ENCODE results near the gene WHRN. TPM values are rescaled to one million over a fixed set of nuclear protein-coding genes. Genes with fewer than 3 reads are reported as not detected.

WHRN gene
- total and polyA plus RNA-seq, 2 of the 8 experiments (the other 6 are each of a cell fraction or from before 2014, with no cell fraction given) = 4.4 to 7.7 TPM

DNA sequence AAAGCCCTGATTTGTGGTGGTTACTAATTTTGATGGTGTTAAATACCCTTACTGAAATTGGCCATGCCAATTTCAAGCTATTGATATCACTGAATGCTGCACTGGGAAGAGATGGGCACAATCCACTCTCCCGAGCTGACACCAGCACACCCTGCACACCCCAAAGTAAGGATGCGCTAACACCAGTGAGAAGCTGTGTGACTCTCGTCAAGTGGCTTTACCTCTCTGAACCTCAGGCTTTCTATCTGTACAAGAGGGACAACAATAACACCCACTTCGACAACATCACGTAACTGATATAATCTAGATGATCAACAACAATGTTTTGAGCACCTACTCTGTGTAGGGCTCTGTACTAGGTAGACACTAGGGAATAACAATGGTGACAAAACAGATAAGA, 109.5 kb downstream of the WHRN start:
- Histone ChIP-seq H2AK5ac (ENCODE audit: low read depth, low read length) (peak overlapping the region; percentile 20; the same call in 1 of the 2 replicates), H3K79me2 (ENCODE audit: control insufficient read depth in 1 of 2, insufficient read depth in 2 of 2, low read length in 2 of 2) (peaks cover 0 to 6% of the 10 kb centered on the region in 2 experiments; a peak in 1 of 4 replicates), H3K4me3 (ENCODE audit: extremely low read depth in 1 of 4, insufficient read depth in 2 of 4, low read depth in 3 of 4, low read length in 4 of 4) (no peak overlapping the region), H2AFZ (ENCODE audit: low read length) (no peak overlapping the region), H4K8ac (ENCODE audit: extremely low read depth, insufficient read depth, low read length) (no peak overlapping the region), H2BK20ac (ENCODE audit: low read length) (no peak overlapping the region), H3K9me3 (ENCODE audit: insufficient read depth in 2 of 2, low read depth in 1 of 2, low read length in 1 of 2) (no peaks in the 10 kb centered on the region), H3K9ac (replicated peaks in 1 of 4; ENCODE audit: extremely low read depth in 1 of 4, low read depth in 3 of 4, low read length in 3 of 4) (no peak overlapping the region), H3K23ac (ENCODE audit: insufficient read length) (no peak overlapping the region), H2BK120ac (replicated peaks; ENCODE audit: low read depth, low read length) (no peak overlapping the region), H4K20me1 (replicated peaks in 1 of 2; ENCODE audit: control insufficient read depth in 1 of 2, insufficient read depth in 2 of 2, low read length in 2 of 2) (peaks cover 0 to 1% of the 10 kb centered on the region in 2 experiments), H3K14ac (ENCODE audit: insufficient read length) (no peak overlapping the region), H3K4ac (replicated peaks; ENCODE audit: insufficient read length, low read depth, low read length) (no peak overlapping the region), H3K4me1 (replicated peaks in 1 of 4; ENCODE audit: control insufficient read depth in 3 of 4, insufficient read depth in 4 of 4, low read length in 3 of 4) (peaks cover 6 to 17% (median 11%) of the 10 kb centered on the region in 4 experiments; a peak in 6 of 7 replicates), H2BK12ac (ENCODE audit: low read depth, low read length) (no peak overlapping the region; the same call in 1 of the 2 replicates), H3K27ac (ENCODE audit: low read depth, low read length) (no peak overlapping the region), H4K91ac (replicated peaks; ENCODE audit: insufficient read length, low read length) (no peak overlapping the region), H3K79me1 (ENCODE audit: low read depth, low read length) (no peaks in the 10 kb centered on the region), H2BK5ac (ENCODE audit: low read depth, low read length) (no peak overlapping the region), H3K4me2 (ENCODE audit: insufficient read depth in 1 of 2, low read depth in 2 of 2, low read length in 2 of 2) (peak overlapping the region in 1 of 2 experiments; percentile 71; a peak in 1 of 4 replicates), H3K27me3 (replicated peaks in 1 of 4; ENCODE audit: control insufficient read depth in 3 of 4, extremely low read depth in 1 of 4, insufficient read depth in 3 of 4, low read length in 3 of 4) (no peaks in the 10 kb centered on the region), H4K5ac (ENCODE audit: insufficient read length, low read depth, low read length) (no peak overlapping the region), H3K56ac (replicated peaks; ENCODE audit: insufficient read length, low read depth, low read length) (no peak overlapping the region), H3K23me2 (ENCODE audit: low read depth, low read length) (peaks cover 6% of the 10 kb centered on the region; the same call in 1 of the 2 replicates), H3K36me3 (ENCODE audit: control insufficient read depth in 2 of 4, insufficient read depth in 4 of 4, low read length in 3 of 4) (peaks cover 0 to 9% (median 1%) of the 10 kb centered on the region in 4 experiments; a peak in 2 of 8 replicates), H2BK15ac (ENCODE audit: low read length) (no peak overlapping the region), H3K18ac (ENCODE audit: extremely low read depth, low read length) (no peak overlapping the region)
- WGBS, 2 experiments (ENCODE audit: extremely low coverage in 1 of 2, insufficient coverage in 1 of 2, insufficient read length in 1 of 2, insufficient replicate concordance in 2 of 2, low coverage in 1 of 2, low lambda C conversion rate in 2 of 2, missing lambda C conversion rate in 1 of 2) = 89% methylated on average over 5 of the region's 5 CpGs; no CpG with 5 or more reads in 1 of the 2 experiments
- CTCF ChIA-PET (ENCODE audit: partially characterized antibody) = interaction anchor here (1.0 to 1.8 kb wide), 9 partner anchors 10 to 259 kb away, joined by 3 to 7 read pairs (median 4); no protein-coding TSS in a partner anchor
- FAIRE-seq = no peak
- DNase-seq (ENCODE audit: low read depth in 1 of 2, low spot score in 2 of 2) = no peak
- POLR2A ChIA-PET (ENCODE audit: partially characterized antibody) = interaction anchor here (0.8 to 5.5 kb wide), 11 partner anchors 7 to 56 kb away, joined by 3 to 38 read pairs (median 5); partner anchors contain the start of gene AKNA
- peak in 1 of 2 experiments; percentile 81; a peak in 1 of 4 replicates for TF ChIP-seq HDAC2 (IDR thresholded peaks at IDR 0.05; ENCODE audit: borderline replicate concordance in 1 of 2, low read depth in 2 of 2, low read length in 2 of 2)
- TF ChIP-seq PHF8 (conservative IDR thresholded peaks at IDR 0.05; ENCODE audit: low read depth, low read length) = no peak
- no peak for TF ChIP-seq RFX5 (IDR thresholded peaks at IDR 0.05; ENCODE audit: borderline replicate concordance, low read depth, low read length)
- TF ChIP-seq, protein P1, sequence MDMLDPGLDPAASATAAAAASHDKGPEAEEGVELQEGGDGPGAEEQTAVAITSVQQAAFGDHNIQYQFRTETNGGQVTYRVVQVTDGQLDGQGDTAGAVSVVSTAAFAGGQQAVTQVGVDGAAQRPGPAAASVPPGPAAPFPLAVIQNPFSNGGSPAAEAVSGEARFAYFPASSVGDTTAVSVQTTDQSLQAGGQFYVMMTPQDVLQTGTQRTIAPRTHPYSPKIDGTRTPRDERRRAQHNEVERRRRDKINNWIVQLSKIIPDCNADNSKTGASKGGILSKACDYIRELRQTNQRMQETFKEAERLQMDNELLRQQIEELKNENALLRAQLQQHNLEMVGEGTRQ (IDR thresholded peaks at IDR 0.05; ENCODE audit: low read length) = no peak
- no peak for TF ChIP-seq RXRA (IDR thresholded peaks at IDR 0.05; ENCODE audit: insufficient read depth, low read depth, low read length)
- no peak for TF ChIP-seq ASH2L (IDR thresholded peaks at IDR 0.05; ENCODE audit: low read length)
- TF ChIP-seq KDM1A (IDR thresholded peaks at IDR 0.05; ENCODE audit: borderline replicate concordance, low read length) = peak; percentile 94; the same call in 1 of the 2 replicates
- no peak for TF ChIP-seq RNF2 (IDR thresholded peaks at IDR 0.05; ENCODE audit: borderline replicate concordance, low read depth, low read length, missing control alignments, poor library complexity, severe bottlenecking)
- TF ChIP-seq ZNF274 (IDR thresholded peaks at IDR 0.05; ENCODE audit: borderline replicate concordance, extremely low read depth, low read length) = no peak

Data from H1 (cell line).